OCI-M1 (cell line): ENCODE data around the gene HOXB7.

ENCODE experiments used
- DNase-seq: peaks from one replicate; lab custom pipeline; 2025; lab: John Stamatoyannopoulos, UW

The HOXB7 gene

GRCh38 chr17:48609033-48609432, 1.8 kb downstream of the HOXB7 start:
- no peak for DNase-seq

- no peak for DNase-seq
Measured at GRCh38 chr17:48608494-48608834, 2.4 kb downstream of the HOXB7 start.

- DNase-seq: no peak
Measured at GRCh38 chr17:48606892-48607614, 3.8 kb downstream of the HOXB7 start.

- DNase-seq: no peak
Measured at GRCh38 chr17:48605991-48606891, 4.6 kb downstream of the HOXB7 start.

GRCh38 chr17:48605409-48605919, 5.4 kb downstream of the HOXB7 start:
- no peak for DNase-seq

- peak; percentile 79 for DNase-seq
Measured at GRCh38 chr17:48604770-48605329, 6.0 kb downstream of the HOXB7 start, which contains the start of gene HOXB6. Gene HOXB6 (minus strand): TSS chr17:48604986. CDS start chr17:48598150, 6,836 bp downstream.

- DNase-seq: peak; percentile 66
Measured at GRCh38 chr17:48603959-48604769, 6.7 kb downstream of the HOXB7 start.

GRCh38 chr17:48601539-48602425, 9.0 kb downstream of the HOXB7 start:
- DNase-seq: no peak

GRCh38 chr17:48601207-48601538, 9.6 kb downstream of the HOXB7 start:
- DNase-seq: no peak

GRCh38 chr17:48600244-48601098, 10.3 kb downstream of the HOXB7 start:
- no peak for DNase-seq

GRCh38 chr17:48599354-48599753, 11.5 kb downstream of the HOXB7 start:
- no peak for DNase-seq

GRCh38 chr17:48598736-48599135, 12.1 kb downstream of the HOXB7 start:
- peak; percentile 46 for DNase-seq

GRCh38 chr17:48597778-48598631, 12.8 kb downstream of the HOXB7 start:
- DNase-seq: peak; percentile 80

GRCh38 chr17:48597528-48597777, 13.4 kb downstream of the HOXB7 start:
- DNase-seq: no peak

GRCh38 chr17:48596735-48597527, 13.9 kb downstream of the HOXB7 start:
- DNase-seq: no peak

- no peak for DNase-seq
Measured at GRCh38 chr17:48596000-48596734, 14.7 kb downstream of the HOXB7 start.

GRCh38 chr17:48595278-48595999, 15.4 kb downstream of the HOXB7 start:
- DNase-seq: no peak
